GM19351 (cell line): ENCODE data around the gene DLGAP4.

ENCODE experiments used
- ATAC-seq: cut with Tn5 transposase; IDR thresholded peaks from one replicate; pipeline ENCODE4 v1.9.1; 2021; ENCODE audit warnings: mild to moderate bottlenecking, moderate library complexity; ENCODE audit not compliant: unreplicated experiment

The DLGAP4 gene

GRCh38 chr20:36320261-36320897 is 14.2 kb downstream of the DLGAP4 start:
- no peak for ATAC-seq

- ATAC-seq, result no peak
Observed at GRCh38 chr20:36320898-36321695, 15.0 kb downstream of the DLGAP4 start.

GRCh38 chr20:36322131-36322530 is 16.0 kb downstream of the DLGAP4 start:
- ATAC-seq, result no peak

- no peak for ATAC-seq
Observed at GRCh38 chr20:36330091-36330490, 24.0 kb downstream of the DLGAP4 start.

GRCh38 chr20:36331209-36331608 is 25.1 kb downstream of the DLGAP4 start:
- ATAC-seq, result no peak

GRCh38 chr20:36333841-36334240 is 27.7 kb downstream of the DLGAP4 start:
- no peak for ATAC-seq

- no peak for ATAC-seq
Observed at GRCh38 chr20:36334281-36335205, 28.4 kb downstream of the DLGAP4 start.

GRCh38 chr20:36335206-36335870 is 29.2 kb downstream of the DLGAP4 start:
- no peak for ATAC-seq

GRCh38 chr20:36336204-36336603 is 30.1 kb downstream of the DLGAP4 start:
- no peak for ATAC-seq

- ATAC-seq, result no peak
Observed at GRCh38 chr20:36336954-36337704, 31.0 kb downstream of the DLGAP4 start.

- ATAC-seq, result no peak
Observed at GRCh38 chr20:36337886-36338285, 31.7 kb downstream of the DLGAP4 start.

- ATAC-seq, result no peak
Observed at GRCh38 chr20:36339646-36340592, 33.8 kb downstream of the DLGAP4 start.

- ATAC-seq, result no peak
Observed at GRCh38 chr20:36340593-36340990, 34.5 kb downstream of the DLGAP4 start.

- no peak for ATAC-seq
Observed at GRCh38 chr20:36341331-36342020, 35.3 kb downstream of the DLGAP4 start.

- no peak for ATAC-seq
Observed at GRCh38 chr20:36342331-36343120, 36.4 kb downstream of the DLGAP4 start.

- no peak for ATAC-seq
Observed at GRCh38 chr20:36343641-36344040, 37.5 kb downstream of the DLGAP4 start.

- ATAC-seq, result no peak
Observed at GRCh38 chr20:36344517-36345132, 38.5 kb downstream of the DLGAP4 start.
